T follicular helper cell (primary cell): ENCODE measurements around the gene TFCP2.
A peak's percentile ranks its signal among the peaks of the same experiment; 100 is the strongest.
"Not testable (repeated sequence)": the region's sequence is repeated elsewhere in the genome, so short reads cannot be mapped to it uniquely, and the experiment has no call there.

Experiments
- DNase-seq: peaks from one replicate; pipeline ENCODE4 v3.0.0-alpha.2; 2020; ENCODE audit warnings: low read depth

TFCP2 gene

DNA sequence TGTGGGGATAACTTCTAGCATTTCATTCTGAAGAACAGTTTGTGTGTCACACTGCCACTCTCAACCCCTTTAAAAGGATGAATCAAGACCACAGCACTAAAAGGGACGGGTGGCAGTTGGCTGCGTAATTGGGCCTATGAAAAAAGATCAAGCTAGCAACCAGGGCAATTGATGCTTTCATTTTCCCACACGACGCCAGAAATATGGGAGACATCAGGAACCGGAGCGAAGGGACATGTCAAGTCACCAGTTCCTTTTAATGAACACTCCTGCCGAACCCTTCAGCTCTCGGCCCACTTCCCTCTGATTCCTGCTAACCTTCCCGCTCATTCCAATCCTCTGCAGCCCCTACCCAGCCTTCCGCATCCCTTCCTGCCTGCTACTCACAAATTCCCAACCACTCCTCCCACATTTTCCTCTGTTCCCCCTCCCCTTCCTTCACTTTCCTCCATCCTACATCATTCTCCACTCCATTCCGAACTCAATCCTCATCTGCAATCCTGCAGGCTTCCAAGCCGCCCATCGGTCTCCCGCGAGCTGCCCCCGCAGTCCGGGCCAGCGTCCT is 90.3 kb downstream of the TFCP2 start:
- DNase-seq: no peak

DNA sequence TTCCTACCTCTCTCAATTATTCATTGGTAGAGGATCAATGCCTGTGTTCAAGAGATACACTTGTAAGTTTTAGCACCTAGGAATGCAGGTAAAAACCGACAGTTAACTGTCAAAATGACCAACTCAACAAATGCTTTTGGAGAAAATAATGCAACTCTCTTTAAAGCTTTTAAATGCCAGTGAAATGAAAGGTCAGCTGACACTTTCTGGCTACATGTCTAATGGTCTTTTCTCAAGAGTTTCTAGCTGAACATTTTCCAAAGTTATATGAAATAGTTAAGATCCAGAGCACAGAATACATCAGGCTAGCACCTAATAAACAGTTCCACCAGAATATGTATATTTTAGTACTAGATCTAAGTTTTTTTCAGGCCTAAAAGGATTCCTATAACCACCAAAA is 91.5 kb downstream of the TFCP2 start:
- DNase-seq: no peak

DNA sequence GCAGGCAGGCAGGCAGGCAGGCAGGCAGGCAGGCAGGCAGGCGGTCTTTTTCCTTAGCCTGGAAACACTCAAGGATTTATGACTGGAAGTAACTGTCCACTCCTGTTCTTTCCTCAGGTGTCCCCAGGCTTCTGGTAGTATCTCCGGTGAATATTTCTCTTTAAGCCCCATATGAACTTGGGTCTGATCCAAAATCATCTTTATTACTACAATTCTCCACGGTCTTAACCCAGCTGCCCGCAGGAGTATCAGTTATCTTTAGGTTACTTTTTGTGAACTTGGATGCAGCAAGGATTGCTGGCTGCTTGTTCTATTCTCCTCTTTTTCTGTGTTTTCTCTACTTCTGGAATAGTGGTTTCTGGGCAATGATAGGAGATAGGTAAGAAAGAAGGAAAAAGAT is 92.8 kb downstream of the TFCP2 start:
- DNase-seq: no peak

DNA sequence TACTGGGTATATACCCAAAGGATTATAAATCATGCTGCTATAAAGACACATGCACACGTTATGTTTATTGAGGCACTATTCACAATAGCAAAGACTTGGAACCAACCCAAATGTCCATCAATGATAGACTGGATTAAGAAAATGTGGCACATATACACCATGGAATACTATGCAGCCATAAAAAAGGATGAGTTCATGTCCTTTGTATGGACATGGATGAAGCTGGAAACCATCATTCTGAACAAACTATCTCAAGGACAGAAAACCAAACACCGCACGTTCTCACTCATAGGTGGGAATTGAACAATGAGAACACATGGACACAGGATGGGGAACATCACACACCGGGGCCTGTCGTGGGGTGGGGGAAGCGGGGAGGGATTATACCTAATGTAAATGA is 94.1 kb downstream of the TFCP2 start:
- DNase-seq: not testable (repeated sequence)

DNA sequence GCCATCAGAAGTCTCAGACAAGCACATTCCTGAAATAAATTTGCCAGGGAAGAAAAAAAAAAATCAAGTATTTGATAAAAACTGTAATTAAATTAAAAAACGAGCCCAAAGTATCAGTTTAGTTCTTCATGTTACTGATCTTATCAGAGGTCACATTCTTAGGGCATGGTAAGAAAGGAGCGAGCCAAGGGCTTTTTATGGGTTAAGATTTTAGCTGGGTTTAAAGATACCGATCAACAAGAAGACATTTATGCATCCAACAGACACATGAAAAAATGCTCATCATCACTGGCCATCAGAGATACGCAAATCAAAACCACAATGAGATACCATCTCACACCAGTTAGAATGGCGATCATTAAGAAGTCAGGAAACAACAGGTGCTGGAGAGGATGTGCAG is 94.6 kb downstream of the TFCP2 start:
- not testable (repeated sequence) for DNase-seq

DNA sequence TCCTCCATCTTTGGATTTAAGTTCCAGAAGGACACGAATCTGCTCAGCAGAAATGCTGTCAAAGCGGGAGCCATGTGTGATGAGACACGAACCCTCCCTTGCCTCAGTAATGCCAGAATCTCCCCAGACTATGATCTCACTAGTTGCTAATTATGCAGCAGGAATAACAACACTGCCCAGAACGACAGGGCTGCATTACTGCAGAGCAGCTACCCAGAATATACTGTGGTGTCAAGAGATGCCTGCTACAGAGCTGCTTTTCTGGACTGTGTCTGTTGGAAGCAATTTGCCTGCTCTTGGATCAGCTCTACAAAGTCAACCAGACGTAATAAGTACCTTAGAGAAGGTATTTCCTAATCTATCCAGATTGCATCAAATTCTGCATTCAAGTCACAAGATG is 95.0 kb downstream of the TFCP2 start:
- DNase-seq: no peak

DNA sequence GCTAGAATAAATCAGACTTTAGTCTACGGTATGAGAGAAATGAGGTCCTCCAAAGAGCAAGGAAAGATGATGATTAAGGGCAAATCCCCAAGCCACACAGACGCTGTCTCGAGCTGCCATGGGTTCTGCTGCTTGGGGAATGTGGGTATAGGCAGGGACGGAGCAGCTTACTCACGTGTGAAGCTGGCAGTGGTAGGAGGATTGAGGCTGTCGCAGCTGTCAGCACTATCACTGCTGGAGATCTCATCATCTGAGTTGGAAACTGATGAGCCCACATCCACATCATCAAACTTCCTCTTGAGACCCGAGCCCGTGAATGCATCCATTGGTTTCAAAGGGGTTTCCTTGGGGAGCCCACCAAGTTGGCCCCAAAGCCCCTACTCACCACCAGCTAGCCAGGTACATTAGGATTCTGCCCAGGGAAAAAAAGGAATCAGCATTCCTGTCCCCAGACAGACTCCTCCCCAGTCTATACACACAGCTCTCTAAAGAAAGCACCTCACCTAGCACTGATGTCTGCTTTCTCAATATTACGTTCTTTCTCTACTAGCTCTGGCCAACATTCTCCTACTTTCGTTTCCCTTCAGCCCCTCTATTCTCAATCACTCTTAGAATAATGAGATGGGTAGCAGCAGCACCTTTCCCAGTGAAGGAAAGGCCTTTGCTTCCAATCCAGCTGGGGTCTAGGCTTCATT is 96.6 kb downstream of the TFCP2 start:
- no peak for DNase-seq

DNA sequence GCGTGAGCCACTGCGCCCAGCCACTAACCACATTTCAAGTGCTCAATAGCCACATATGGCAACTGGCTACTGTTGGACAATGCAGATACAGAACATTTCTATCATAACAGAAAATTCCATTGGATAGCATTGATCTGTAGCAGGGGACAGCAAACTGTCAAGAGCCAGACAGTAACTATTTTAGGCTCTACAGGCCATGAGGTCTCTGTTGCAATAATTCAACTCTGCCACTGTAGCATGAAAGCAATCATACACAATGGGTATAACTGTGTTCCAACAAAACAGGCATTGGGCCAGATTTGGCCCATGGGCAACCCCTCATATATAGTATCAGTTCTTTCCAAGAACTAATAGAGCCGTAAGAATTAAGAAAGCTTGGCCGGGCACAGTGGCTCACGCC is 97.5 kb downstream of the TFCP2 start:
- no peak for DNase-seq

DNA sequence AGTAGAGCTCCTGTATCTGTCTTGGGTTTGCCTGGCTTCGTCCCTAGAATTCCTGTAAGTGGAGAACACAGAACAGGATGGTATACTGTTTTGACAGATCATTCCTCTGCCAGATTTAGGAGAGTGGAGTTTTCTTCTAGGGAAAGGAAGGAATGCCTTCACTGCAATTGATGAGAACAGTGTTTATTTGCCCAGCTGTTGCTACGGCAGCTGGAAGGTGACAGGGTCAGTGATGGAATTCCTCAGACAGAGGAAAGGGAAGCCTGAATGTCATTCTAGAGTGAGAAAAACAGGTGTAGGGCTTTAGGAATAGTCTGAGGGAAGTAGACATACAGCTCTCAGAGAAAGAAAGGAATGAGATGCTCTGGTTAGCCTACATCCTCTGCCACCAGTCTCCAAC is 101.3 kb downstream of the TFCP2 start:
- no peak for DNase-seq

DNA sequence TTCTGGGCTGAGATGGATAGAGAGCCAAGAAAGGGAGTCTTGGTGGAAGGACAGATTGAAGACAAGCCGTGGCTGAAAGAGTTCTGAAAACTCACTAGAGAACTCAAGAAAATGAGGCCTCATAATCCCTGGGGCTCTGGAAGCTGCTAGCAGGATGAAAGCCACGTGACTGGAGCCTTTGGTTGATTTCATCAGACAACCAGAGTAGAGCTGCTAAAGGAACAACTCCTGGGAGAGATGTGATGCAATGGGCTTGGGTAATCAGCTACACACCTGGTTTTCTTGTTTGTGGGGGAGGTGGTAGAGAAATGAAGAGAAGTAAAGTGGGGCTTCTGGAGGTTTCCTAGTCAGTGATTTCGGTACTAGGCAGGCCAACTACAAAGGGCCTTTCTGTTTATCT is 102.9 kb downstream of the TFCP2 start:
- DNase-seq: no peak

DNA sequence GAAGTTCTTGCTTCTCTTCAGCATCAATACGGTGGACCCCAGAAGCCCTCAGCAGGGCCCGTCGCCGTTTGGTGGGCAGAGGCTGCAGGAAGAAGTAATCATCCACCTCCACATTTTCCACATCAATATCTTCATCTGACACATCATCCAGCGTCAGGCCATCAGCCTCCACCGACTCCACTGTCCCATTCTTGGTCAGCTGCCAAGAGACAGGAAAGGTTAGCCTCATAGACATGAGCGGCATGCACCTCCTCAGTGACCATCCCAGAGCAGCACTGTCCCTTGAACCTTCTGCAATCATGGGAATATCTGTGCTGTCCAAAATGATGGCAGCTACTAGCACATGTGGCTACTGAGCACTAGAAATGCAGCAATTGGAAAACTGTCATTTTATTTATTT is 105.2 kb downstream of the TFCP2 start:
- no peak for DNase-seq

DNA sequence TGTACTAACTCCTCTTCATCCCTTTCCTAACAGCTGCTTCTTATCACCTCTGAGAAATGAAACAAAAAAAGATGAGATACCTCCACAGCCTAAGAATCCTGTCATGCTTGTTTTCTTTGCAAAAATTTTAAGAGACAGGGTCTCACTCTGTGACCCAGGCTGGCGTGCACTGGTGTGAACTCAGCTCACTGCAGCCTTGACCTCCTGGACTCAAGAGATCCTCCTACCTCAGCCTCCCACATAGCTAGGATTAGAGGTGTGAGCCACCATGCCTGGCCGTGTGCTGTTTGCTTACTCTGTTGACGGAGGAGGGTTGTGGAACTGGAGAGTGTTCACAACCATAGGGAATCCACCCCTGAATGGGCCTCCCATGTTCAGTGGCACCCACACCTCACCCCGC is 105.7 kb downstream of the TFCP2 start:
- DNase-seq: no peak

DNA sequence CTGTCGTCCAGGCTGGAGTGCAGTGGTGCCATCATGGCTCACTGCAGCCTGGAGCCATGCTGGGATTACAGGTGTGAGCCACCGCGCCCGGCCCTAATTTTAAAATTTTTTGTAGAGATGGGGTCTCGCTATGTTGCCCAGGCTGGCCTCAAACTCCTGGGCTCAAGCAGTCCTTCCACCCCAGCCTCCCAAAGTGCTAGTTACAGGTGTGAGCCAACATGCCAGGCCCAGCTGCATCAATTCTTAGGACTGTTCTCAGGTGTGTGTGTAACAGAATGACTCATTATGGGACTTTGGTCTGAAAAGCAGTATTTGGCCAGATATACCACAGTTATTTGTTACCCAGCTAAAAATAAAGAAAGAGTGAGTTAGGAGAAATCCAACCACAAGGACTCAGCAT is 107.4 kb downstream of the TFCP2 start:
- no peak for DNase-seq

DNA sequence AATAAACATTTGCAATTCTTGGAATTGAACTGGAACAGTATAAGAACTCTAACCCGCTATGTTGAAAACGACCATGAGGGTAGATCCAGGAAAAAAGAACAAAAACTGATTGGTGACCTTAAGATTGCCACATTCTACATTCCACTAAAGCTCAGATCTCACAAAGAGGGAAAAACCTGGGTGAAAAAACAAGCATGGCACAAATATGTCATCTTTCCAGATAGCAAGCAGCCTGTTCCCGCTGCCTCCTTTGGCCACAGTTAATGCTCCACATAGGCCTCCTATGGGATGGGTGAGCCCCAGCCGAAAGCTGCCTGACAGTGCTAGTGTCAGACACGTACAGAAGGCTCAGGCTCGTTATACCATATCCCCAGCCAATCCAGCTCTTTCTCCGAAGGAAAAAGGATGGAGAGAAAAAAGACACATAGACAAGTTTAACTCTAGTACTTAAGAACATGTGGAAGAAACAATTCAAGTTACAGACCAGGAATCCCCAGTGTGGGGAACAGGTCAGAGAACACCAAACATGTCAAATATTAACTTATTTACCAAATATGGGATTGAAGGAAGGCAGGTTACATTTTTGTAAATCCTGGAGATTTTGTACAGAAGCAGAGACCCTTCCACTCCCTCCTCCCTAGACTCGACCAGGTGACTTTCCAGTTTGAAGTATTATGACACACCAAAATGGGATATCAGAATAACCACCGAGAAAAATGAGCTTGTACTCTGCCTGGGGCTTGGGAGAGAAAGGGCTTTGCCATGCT is 110.1 kb downstream of the TFCP2 start:
- DNase-seq: no peak

DNA sequence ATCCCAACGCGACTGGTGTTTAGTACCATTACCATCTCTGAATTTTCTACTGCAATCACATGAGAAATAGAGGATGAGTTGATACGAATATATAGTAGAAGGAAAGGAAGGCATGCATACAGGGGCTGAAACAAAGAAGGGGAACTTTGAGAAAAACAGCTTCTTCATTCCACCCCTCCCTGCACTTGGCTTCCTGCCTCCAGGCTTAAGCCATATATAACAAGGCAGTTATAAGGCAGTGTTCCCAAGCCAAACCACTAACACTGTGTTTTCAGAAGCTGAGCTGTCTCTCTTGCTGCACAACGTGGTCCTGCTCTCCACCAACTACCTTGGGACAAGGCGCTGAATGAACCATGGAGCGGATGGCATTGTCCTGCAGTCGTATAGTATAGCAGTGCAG is 113.8 kb downstream of the TFCP2 start:
- DNase-seq: no peak

DNA sequence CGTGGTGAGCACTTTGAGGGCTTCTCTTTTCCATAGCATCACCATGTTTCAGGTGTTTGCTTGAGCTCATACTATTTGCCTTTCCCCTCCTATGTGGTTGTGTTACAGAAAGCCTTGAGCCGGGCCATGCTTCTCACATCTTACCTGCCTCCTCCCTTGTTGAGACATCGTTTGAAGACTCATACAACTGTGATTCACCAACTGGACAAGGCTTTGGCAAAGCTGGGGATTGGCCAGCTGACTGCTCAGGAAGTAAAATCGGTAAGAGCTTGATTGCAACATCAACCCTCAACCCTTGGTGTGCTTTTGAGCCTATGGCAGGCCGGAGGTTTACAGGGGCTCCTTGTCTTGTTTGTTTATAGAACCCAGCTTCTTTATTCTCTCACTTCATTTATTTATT is 116.7 kb downstream of the TFCP2 start:
- DNase-seq: no peak

DNA sequence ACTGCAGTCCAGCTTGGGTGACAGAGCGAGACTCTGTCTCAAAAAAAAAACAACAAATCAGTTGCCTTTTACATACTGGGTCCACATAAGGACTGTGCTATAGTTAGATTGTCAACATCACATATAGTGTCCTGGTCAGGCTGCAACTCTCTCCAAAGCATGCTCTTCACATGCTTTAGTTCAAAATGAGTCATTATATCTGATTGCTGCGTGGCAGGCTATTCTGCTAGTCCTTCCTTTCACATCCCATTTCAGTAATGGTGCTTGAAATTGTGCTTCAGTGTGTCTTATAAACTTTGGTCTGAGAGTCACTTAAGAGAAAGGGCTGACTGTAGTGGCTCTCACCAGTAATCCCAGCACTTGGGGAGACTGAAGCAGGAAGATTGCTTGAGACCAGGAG is 117.9 kb downstream of the TFCP2 start:
- DNase-seq: no peak

DNA sequence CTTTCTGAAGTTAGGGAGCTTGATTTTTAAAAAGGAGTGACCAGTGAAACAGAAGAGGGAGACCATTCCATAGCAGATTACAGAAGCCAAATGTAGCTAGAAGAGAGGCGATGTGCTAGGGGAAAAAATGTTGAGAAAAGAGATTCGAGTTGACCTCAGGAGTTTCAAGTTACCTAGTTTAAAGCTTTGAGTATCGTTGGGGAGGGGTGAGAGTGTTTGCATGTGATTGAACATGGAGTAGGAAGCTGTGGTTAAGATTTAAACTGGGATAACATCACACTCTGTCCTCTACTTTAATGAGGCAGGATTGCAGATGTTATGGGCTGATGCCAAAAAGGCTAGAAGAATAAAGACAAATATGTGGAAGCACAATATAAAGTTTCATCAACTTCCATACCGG is 121.1 kb downstream of the TFCP2 start:
- DNase-seq: no peak

DNA sequence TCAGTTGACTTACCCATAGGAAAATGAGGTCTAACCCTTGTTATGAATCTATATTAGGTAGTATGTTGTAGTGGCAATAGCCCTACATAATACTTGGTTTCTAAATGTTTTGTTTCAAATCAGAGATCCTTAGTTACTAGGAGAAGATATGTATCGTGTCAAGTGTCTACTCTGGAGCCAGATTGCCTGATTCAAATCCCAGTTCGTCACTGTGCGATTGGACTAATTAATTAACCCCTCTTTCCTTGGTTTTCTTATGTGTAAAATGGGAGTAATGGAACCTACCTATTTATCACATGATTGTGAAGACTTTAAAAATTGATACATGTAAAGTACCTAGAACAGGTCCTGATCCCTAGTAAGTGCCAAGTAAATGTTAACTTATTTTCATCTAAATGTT is 123.4 kb downstream of the TFCP2 start:
- DNase-seq: no peak

DNA sequence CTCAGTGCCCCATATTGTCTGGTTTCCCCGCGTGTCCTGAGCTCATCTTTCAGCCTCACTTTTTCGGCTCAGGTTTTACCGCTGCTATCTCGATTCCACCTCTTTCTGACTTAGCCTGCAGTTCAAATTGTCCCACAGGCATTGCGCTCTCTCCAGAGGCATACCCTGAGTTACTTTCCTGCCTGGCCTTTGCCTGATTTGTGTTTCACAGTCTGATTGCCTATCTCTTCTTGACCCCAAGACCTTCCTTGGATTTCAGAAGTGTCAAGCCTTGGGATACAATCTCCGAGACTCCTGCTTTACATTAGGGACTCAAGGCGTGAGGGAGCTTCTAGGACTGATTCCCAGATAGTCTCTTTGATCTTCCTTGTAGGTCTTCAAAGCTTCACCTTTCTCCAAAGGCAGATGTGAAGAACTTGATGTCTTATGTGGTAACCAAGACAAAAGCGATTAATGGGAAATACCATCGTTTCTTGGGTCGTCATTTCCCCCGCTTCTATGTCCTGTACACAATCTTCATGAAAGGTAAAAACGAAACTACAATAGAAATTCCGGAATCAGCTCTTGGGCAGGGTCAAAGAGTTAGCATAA is 124.2 kb downstream of the TFCP2 start:
- no peak for DNase-seq

DNA sequence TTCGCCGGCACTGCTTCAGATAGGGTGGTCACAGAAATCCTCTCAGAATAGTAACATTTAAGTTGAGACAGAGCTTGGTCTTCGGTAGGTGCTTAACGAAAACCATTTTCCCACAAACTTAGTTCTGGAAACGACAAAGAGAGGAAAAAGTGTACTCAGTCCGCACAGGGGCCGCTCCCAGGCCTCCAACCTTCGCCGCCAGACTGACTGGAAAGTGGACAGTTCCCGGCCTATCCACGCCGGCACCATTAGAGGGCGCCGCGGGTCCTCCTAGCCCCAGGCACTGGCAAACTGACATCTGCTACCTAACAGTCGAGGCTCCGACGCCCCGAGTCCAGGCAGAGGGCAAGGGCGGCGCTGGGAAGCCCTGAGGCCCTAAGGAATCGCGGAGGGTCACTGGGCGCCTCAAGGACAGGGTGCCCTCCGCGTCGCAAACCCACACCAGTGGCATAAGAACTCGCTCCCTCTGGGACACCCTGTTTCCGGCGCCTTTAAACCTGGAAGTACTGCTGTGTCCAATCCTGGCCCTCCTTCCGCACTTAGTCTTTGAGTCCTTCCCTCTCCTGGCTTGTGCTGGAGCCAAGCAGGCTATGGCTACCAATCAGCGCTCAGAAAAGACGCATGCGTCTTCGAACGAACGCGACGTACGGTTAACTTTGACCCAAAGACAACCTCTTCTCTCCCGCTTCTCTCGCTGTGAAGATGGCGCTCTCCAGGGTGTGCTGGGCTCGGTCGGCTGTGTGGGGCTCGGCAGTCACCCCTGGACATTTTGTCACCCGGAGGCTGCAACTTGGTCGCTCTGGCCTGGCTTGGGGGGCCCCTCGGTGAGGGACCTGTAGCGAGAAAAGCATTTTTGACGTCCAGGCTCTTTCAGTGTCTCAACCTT is 125.0 kb downstream of the TFCP2 start, which contains the start of gene LETMD1:
LETMD1 (plus strand) TSS at position 673 of the 886 bp plus-strand sequence; CDS start at position 703, 30 bp downstream.
- peak; percentile 88 for DNase-seq
